ENCODE results near the gene MAP3K15.

GRCh38 chrX:19386679-19387078 lies 128.6 kb downstream of the MAP3K15 start:
- TF ChIP-seq CTCF (IDR thresholded peaks at IDR 0.05; ENCODE audit: insufficient read depth, low read depth, low read length) (no peak), EZH2 (IDR thresholded peaks at IDR 0.05; ENCODE audit: insufficient read depth, low read length) (no peak)
